Ovary (tissue), 9 donors: ENCODE measurements around the gene ZNF207. TPM values are rescaled to one million over a fixed set of nuclear protein-coding genes. Genes with fewer than 3 reads are reported as not detected.

Experiments used
- DNase-seq, 5 donors: peaks; one replicate each; pipeline ENCODE4 v3.0.0-alpha.2; 2019 to 2020
- H3K27ac ChIP-seq, 2 donors: fragments of 200-600 bp; one replicate each; pipeline versions ENCODE4 v1.5.1 to v1.8.0; 2019 to 2022
- H3K27me3 ChIP-seq: fragments of 200-600 bp; one replicate; pipeline ENCODE4 v1.8.0; 2022
- H3K36me3 ChIP-seq: fragments of 200-600 bp; sonication (generic); one replicate; pipeline ENCODE4 v1.5.1; 2019
- H3K4me1 ChIP-seq: one replicate; pipeline ENCODE4 v1.8.1; 2013; ENCODE audit warnings: mild to moderate bottlenecking, moderate library complexity; ENCODE audit not compliant: insufficient read depth
- H3K4me3 ChIP-seq: fragments of 200-600 bp; sonication (generic); one replicate; pipeline ENCODE4 v1.5.1; 2017
- H3K9me3 ChIP-seq, 2 donors: fragments of 200-600 bp in 1 of 2; sonication (generic) in 1 of 2; one replicate each; pipeline versions ENCODE4 v1.5.1 to v1.8.1; 2013 to 2019; ENCODE audit warnings: mild to moderate bottlenecking in 1 of 2, moderate library complexity in 1 of 2
- POLR2A ChIP-seq: fragments of 450-650 bp; IDR thresholded peaks from one replicate; pipeline ENCODE4 v1.6.1; 2017; ENCODE audit warnings: antibody characterized with exemption, mild to moderate bottlenecking, moderate library complexity
- WGBS, 3 donors: extraction: QIAGEN DNeasy Blood & Tissue Kit in 1 of 3; methylation state at CpG; one replicate each; pipeline versions ENCODE4 v1.1.5 to v1.1.7; 2013 to 2017; 5-methylcytosine and 5-hydroxymethylcytosine counted together
- intact Hi-C, 4 donors: fragments of 100-400 bp; cut with DNase I; formaldehyde crosslinking; loops; one replicate each; pipeline versions ENCODE4 v1.11.0 to v1.15.1; 2022 to 2023
- microRNA counts: library from miRNA; unstranded; fragments of <30 nt; microRNA quantifications from one replicate; lab custom pipeline; 2016
- microRNA-seq, 3 donors: library from miRNA; unstranded; fragments of <30 nt; microRNA quantifications; one replicate each; pipeline versions ENCODE4 to v1.2.0, GENCODE V29; 2019 to 2020
- polyA plus RNA-seq, 2 donors: library from polyadenylated mRNA; stranded (reverse); fragments of 200-250 nt in 1 of 2; fragments of 350-450 nt in 1 of 2; fragmentation: Illumina TruSeq in 1 of 2; extraction: RNeasy Lipid Tissue Mini Kit (QIAGEN cat#74804) in 1 of 2; gene quantifications; one replicate each; pipeline ENCODE4 v1.2.3, GENCODE V29; 2013 to 2014
- small RNA-seq: library from RNA; depleted of rRNA; stranded (forward); fragments of <200 nt; gene quantifications from one replicate; pipeline ENCODE3, GENCODE V24; 2016
- total RNA-seq, 7 donors: library from RNA; depleted of rRNA in 2 of 7; stranded (reverse); fragments of >200 nt in 2 of 7; fragmentation: NEBNext Ultra II Directional in 3 of 7; extraction: Animal tissue kit (Norgen Biotek cat#: 25700) in 3 of 7; gene quantifications; one replicate each; pipeline versions ENCODE4 v1.1.0 to v1.2.4, GENCODE V29; 2016 to 2023
- donor health status: DM: no; HTN: no; CAD: no; lungs with moderate emphysema.
- donor health status: DM: no; HTN: no; CAD: no.
- donor health status: Bipolar disorder and iron deficiency.
- donor health status: DM: yes; HTN: yes; CAD: no.
- donor health status: DM: no; HTN: no; CAD: no.
- donor health status: DM: yes; HTN: yes; CAD: no.

ZNF207 gene
- total and polyA plus RNA-seq, 9 donors, result 67.0 to 157 (median 136) TPM

GRCh38 chr17:32429598-32429997, 79.6 kb downstream of the ZNF207 start:
- WGBS, 3 donors, result 94 to 100% (median 97%) methylated on average over 2 of the region's 2 CpGs
- Histone ChIP-seq H3K9me3 (no peaks in the 10 kb centered on the region), H3K4me1 (no peaks in the 10 kb centered on the region), H3K27me3 (no peaks in the 10 kb centered on the region), H3K27ac (no peak overlapping the region), H3K36me3 (no peaks in the 10 kb centered on the region), H3K4me3 (no peak overlapping the region)
- no peak for TF ChIP-seq POLR2A
- no peak for DNase-seq
- intact Hi-C loops, result no loop called here

MicroRNA genes within 50 kb of the gene (microRNA counts, 767-probe panel; counts per million panel counts)
- microRNA hsa-miR-632 (lab: Ali Mortazavi, UCI), result 530 counts per million, percentile 78 among the panel's probes with 10 or more counts

Small RNA genes lying within 50 kb of the gene (microRNA-seq; reads per million reads assigned to microRNA genes)
- gene MIR632, result 0.54 to 2.5 (median 1.9) reads per million in 3 donors

Small RNA genes lying within 50 kb of the gene (small RNA-seq; reads per million reads assigned to genes)
- gene AC005899.6, result not detected

Other genes with a start within 250 kb of the ZNF207 start
- 10 to 100 TPM; 33.1 to 51.7 (median 41.3) TPM for gene RHOT1, start 207.7 kb upstream of the ZNF207 start, total RNA-seq
- 10 to 100 TPM; 32.8 to 33.5 TPM for gene RHOT1, start 207.7 kb upstream of the ZNF207 start, polyA plus RNA-seq
- 1 to 10 TPM; 1.5 to 5.6 (median 2.7) TPM for gene RHBDL3, start 84.3 kb upstream of the ZNF207 start, total RNA-seq
- 1 to 10 TPM in 1 of 2 donors, under 1 TPM in 1; 0.83 to 1.8 TPM for gene RHBDL3, start 84.3 kb upstream of the ZNF207 start, polyA plus RNA-seq
- 10 to 100 TPM; 13.4 to 23.8 (median 22.7) TPM for gene C17orf75, start 8.0 kb upstream of the ZNF207 start, total RNA-seq
- gene C17orf75, start 8.0 kb upstream of the ZNF207 start, polyA plus RNA-seq, result 10 to 100 TPM; 14.8 to 16.6 TPM
- 10 to 100 TPM; 31.2 to 83.0 (median 63.2) TPM for gene PSMD11, start 94.4 kb downstream of the ZNF207 start, total RNA-seq
- gene PSMD11, start 94.4 kb downstream of the ZNF207 start, polyA plus RNA-seq, result 10 to 100 TPM; 20.1 to 49.2 TPM
- 1 to 10 TPM in 6 of 7 donors, under 1 TPM in 1; 0.69 to 4.1 (median 2.1) TPM for gene CDK5R1, start 136.8 kb downstream of the ZNF207 start, total RNA-seq
- 1 to 10 TPM; 1.3 to 1.8 TPM for gene CDK5R1, start 136.8 kb downstream of the ZNF207 start, polyA plus RNA-seq